IPS-18c (cell line): ENCODE measurements around the gene DGKI.

Experiments
- H3K4me3 ChIP-seq: 2 replicates; pipeline ENCODE4 v1.7.0; 2013; ENCODE audit warnings: low read depth, mild to moderate bottlenecking, low read length, moderate library complexity; ENCODE audit not compliant: insufficient read depth
- H3K9me3 ChIP-seq: one replicate; pipeline ENCODE4 v1.6.1; 2013; ENCODE audit warnings: mild to moderate bottlenecking, low read length, moderate library complexity; ENCODE audit not compliant: control insufficient read depth, insufficient read depth

Gene DGKI

GRCh38 chr7:137877027-137877675 lies 30.4 kb upstream of the DGKI start:
- Histone ChIP-seq H3K9me3 (no peaks in the 10 kb centered on the region), H3K4me3 (no peak overlapping the region)

- H3K9me3 ChIP-seq = no peaks in the 10 kb centered on the region
Measured at GRCh38 chr7:137875746-137876145, 29.0 kb upstream of the DGKI start.

GRCh38 chr7:137873979-137874777 lies 27.4 kb upstream of the DGKI start:
- Histone ChIP-seq H3K4me3 (no peak overlapping the region), H3K9me3 (no peaks in the 10 kb centered on the region)

More at GRCh38 chr7:137875746-137876145, 29.0 kb upstream of the DGKI start:
- H3K4me3 ChIP-seq = no peak overlapping the region

- Histone ChIP-seq H3K9me3 (no peaks in the 10 kb centered on the region), H3K4me3 (no peak overlapping the region)
Measured at GRCh38 chr7:137873524-137873923, 26.8 kb upstream of the DGKI start.

DNA sequence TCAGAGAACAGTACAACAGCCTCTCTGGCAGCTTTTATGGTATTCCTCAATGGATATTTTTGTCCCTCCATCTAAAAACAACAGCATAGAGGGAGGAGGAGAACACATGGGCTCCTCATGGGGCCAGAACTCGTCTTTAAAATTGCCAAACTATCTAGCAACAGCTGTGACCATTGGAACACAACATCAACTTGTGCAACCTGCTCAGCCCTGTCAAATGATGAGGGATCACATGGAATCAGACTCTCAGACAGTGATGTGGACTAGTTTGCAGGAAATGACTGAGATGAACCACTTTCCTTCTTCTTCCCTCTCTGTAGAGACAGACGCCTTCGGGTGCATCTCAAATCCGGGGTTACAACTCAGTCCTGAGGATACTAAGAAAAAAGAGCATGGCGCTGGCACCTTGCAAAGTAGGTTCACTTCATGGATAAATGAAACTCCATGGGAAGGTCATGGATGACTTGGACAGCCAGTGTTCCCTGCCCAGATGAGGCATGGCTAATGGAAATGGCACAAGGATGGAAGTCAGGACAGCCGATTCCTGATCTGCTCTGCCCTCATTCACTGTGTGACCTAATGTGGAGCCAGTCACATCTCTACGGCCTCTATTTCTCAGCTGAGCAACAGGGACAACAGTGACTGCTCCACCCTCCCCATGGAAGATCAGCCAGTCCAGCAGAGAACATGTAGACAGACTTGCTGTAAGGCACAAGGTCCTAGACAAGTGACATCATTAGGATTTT lies 24.6 kb upstream of the DGKI start:
- no peaks in the 10 kb centered on the region for H3K9me3 ChIP-seq
- no peak overlapping the region for H3K4me3 ChIP-seq

- Histone ChIP-seq H3K9me3 (no peaks in the 10 kb centered on the region), H3K4me3 (no peak overlapping the region)
Measured at GRCh38 chr7:137870684-137871083, 23.9 kb upstream of the DGKI start.

GRCh38 chr7:137870078-137870477 lies 23.3 kb upstream of the DGKI start:
- Histone ChIP-seq H3K4me3 (no peak overlapping the region), H3K9me3 (no peaks in the 10 kb centered on the region)

DNA sequence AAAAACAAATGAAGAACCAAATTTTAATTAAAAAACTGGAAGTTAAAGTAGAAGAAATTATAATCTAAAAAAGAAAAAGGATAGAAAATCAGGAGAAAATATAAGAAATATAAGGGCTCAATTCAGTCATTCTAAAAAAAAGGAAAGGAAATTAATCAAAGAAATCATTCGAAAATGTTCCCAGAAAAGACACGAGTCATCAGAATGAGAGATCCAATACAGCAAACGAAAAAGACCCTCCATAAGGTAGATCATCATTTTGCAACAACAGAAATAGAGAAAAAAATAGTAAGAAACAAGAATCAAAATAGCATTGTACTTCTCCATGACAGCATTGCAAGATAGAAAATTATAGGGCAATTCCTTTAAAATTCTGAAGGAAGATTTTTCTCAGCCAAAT lies 22.5 kb upstream of the DGKI start:
- Histone ChIP-seq H3K9me3 (no peaks in the 10 kb centered on the region), H3K4me3 (no peak overlapping the region)

GRCh38 chr7:137867289-137867688 lies 20.5 kb upstream of the DGKI start:
- H3K4me3 ChIP-seq = no peak overlapping the region
- H3K9me3 ChIP-seq = no peaks in the 10 kb centered on the region

DNA sequence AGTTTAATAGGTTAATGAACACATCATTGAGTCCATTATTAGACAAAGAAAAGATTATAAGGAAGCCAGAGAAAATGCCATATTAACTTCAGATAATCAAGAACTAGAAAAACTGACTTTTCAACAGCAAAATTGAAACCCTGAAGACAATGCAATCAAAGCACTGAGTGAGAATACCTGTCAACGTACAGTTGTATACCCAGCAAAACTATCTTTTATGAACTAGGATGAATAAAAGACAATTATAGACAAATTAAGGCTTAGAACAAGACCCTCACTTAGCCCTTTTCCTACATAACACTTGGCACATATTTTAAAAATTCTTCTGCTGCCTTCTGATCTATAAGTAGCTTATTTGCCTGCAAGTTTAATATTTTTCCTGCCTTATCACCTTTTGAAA lies 19.0 kb upstream of the DGKI start:
- Histone ChIP-seq H3K9me3 (no peaks in the 10 kb centered on the region), H3K4me3 (no peak overlapping the region)

GRCh38 chr7:137862964-137863363 lies 16.2 kb upstream of the DGKI start:
- H3K4me3 ChIP-seq = no peak overlapping the region
- H3K9me3 ChIP-seq = no peaks in the 10 kb centered on the region

DNA sequence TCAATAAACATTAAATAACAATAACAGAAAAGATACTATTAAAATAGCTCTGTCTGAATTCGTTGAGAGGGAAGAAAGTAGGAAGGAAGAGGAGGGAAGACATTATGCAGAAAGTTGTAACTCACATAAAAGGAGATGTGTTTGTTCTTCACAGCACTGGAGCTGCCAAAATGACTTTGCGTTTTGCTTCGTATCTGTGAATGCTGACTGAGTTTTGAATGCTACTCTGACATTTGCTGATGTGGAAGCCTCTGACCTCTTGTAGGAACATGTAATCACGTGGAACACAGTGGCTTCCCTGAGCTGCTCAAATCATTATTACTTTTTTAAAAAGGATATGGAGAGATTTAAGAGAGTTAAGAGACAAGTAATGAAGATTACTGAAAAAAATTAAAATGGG lies 15.6 kb upstream of the DGKI start:
- no peaks in the 10 kb centered on the region for H3K9me3 ChIP-seq
- no peak overlapping the region for H3K4me3 ChIP-seq

DNA sequence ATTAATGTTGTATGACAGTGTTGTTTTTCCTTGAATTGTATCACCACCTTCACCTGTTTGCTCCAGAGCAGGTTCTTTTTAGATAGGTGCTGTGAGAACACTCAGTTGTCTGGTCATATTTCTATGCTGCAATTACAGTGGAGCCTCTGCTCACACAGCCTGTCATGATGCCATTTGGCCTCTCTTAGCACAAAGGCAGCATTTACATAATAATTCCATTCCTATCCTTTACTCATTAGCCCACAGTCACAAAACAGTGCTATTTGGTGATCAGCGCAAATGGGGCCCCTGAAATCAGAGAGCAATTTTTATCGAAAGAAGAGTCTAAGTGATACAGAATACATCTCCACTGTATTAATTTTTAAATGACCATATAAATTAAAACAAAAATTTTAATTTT lies 13.8 kb upstream of the DGKI start:
- Histone ChIP-seq H3K4me3 (no peak overlapping the region), H3K9me3 (no peaks in the 10 kb centered on the region)

DNA sequence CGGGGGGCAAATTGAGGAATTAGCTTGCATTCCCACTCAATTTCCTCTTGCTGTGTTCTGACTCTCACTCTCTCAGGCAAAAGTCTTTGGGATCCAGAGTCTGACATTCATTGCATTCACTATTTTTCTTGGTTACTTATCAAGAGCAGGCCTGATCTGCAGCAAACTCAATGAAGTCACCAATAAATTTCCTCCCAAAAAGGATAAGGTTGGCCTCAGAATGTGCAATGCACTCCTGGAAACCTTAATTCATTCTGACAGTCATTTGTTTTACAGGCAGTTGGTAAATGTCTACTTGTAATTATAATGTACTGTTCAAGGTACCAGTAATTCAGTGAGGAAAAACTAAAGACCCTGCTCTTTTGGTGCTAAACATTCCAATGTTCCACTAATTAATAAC lies 6.3 kb upstream of the DGKI start:
- H3K9me3 ChIP-seq = no peaks in the 10 kb centered on the region
- no peak overlapping the region for H3K4me3 ChIP-seq

- Histone ChIP-seq H3K4me3 (no peak overlapping the region), H3K9me3 (no peaks in the 10 kb centered on the region)
Measured at GRCh38 chr7:137852108-137852507, 5.3 kb upstream of the DGKI start.

DNA sequence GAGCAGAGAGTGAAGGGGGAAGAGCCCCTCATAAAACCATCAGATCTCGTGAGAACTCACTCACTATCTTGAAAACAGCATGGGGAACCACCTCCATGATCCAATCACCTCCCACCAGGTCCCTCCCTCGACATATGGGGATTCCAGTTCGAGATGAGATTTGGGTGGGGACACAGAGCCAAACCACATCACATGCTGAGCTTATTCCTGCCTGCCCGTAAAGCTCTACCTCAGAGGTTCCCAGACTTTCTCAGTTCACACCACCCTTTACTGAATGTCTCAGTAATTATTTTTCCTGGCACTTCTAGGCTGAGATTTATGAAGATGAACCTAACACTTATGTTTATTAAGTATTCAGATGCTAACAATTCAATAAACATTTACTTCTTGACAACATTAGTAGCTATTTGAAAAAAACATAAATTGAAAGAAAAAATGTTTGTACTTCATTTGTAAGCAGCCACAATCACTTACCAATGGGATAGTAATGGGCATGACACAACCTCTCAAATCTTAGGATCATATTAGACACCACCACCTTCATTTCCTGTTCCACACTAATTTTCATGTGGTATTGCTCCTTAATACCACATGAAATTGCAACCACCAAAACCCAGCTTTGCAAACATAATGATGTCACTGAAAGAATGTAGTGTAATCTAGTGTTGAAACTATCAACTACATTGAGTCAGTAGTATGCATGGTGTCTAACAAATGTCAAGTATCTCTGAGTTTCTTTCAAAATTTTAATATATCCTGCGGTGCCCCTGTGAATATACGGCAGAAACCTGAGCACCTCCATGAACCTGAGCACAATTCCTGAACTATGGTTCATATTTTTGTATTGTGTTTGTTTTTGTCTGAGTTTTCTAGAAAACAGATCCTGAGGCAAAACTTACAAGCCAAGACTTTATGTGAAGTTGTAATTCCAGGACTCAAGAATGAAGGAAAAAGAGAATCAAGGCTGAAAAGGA lies 4.5 kb upstream of the DGKI start:
- Histone ChIP-seq H3K9me3 (peaks cover 2% of the 10 kb centered on the region), H3K4me3 (no peak overlapping the region)

GRCh38 chr7:137850571-137850970 lies 3.8 kb upstream of the DGKI start:
- H3K9me3 ChIP-seq = peaks cover 2% of the 10 kb centered on the region
- no peak overlapping the region for H3K4me3 ChIP-seq
